Natural killer cell (primary cell): ENCODE measurements around the gene INTS1. TPM values are rescaled to one million over a fixed set of nuclear protein-coding genes. Genes with fewer than 3 reads are reported as not detected.

Source experiments
- ATAC-seq, 3 donors: fragments of 150-1000 bp in 2 of 3; fragments of 200-7000 bp in 1 of 3; cut with Tn5 transposase; 1 replicate in 1 of 3; 2 replicates in 2 of 3; pipeline ENCODE4 v1.10.0; 2021; ENCODE audit warnings: mild to moderate bottlenecking in 2 of 3, moderate library complexity in 2 of 3
- DNase-seq, 2 donors: peaks; one replicate each; pipeline versions ENCODE4 v3.0.0 to v3.0.0-alpha.2; 2013 to 2021; ENCODE audit warnings: mixed read lengths in 1 of 2
- H3K27ac ChIP-seq: one replicate; pipeline ENCODE4 v1.5.1; 2013; ENCODE audit warnings: mild to moderate bottlenecking, low read length
- H3K27me3 ChIP-seq: one replicate; pipeline ENCODE4 v1.6.1; 2013; ENCODE audit warnings: low read length; ENCODE audit not compliant: control insufficient read depth, insufficient read depth
- H3K36me3 ChIP-seq: one replicate; pipeline ENCODE4 v1.6.1; 2013; ENCODE audit warnings: low read length; ENCODE audit not compliant: control insufficient read depth, insufficient read depth
- H3K4me1 ChIP-seq: one replicate; pipeline ENCODE4 v1.6.1; 2013; ENCODE audit warnings: low read length; ENCODE audit not compliant: control insufficient read depth, insufficient read depth
- H3K4me3 ChIP-seq: one replicate; pipeline ENCODE4 v1.5.1; 2013; ENCODE audit warnings: low read length
- H3K9me3 ChIP-seq: one replicate; pipeline ENCODE4 v1.6.1; 2013; ENCODE audit warnings: low read length; ENCODE audit not compliant: control insufficient read depth, insufficient read depth
- H3K27ac Mint-ChIP-seq, 2 donors: one replicate each; pipeline ENCODE4 v1.8.0; 2022; ENCODE audit warnings: mild to moderate bottlenecking in 2 of 2, mixed read lengths in 2 of 2, moderate library complexity in 1 of 2
- H3K27me3 Mint-ChIP-seq, 2 donors: one replicate each; pipeline ENCODE4 v1.8.0; 2022; ENCODE audit warnings: low read depth in 2 of 2, mixed read lengths in 2 of 2
- H3K36me3 Mint-ChIP-seq: one replicate; pipeline ENCODE4 v1.8.0; 2022; ENCODE audit warnings: mixed read lengths
- H3K4me1 Mint-ChIP-seq, 2 donors: one replicate each; pipeline ENCODE4 v1.8.0; 2022; ENCODE audit warnings: mixed read lengths in 2 of 2
- H3K4me3 Mint-ChIP-seq: one replicate; pipeline ENCODE4 v1.8.0; 2022; ENCODE audit warnings: mild to moderate bottlenecking, moderate library complexity, mixed read lengths
- H3K9me3 Mint-ChIP-seq, 2 donors: one replicate each; pipeline ENCODE4 v1.8.0; 2022; ENCODE audit warnings: mixed read lengths in 2 of 2
- CTCF ChIP-seq: fragments of 200-600 bp; IDR thresholded peaks from one replicate; pipeline ENCODE4 v1.8.0; 2022; ENCODE audit warnings: antibody characterized with exemption
- WGBS: methylation state at CpG from one replicate; pipeline ENCODE4 v1.1.7; 2013; ENCODE audit warnings: missing lambda C conversion rate; ENCODE audit not compliant: insufficient coverage; 5-methylcytosine and 5-hydroxymethylcytosine counted together
- intact Hi-C: fragments of 100-400 bp; cut with micrococcal nuclease; formaldehyde crosslinking; loops from one replicate; pipeline ENCODE4 v1.14.2; 2022
- total RNA-seq, 4 donors: library from RNA; stranded (reverse); fragments of 120-200 nt in 1 of 4; gene quantifications; one replicate each; pipeline versions ENCODE4 v1.2.3 to v1.2.4, GENCODE V29; 2013 to 2022

Gene INTS1
- total RNA-seq, 3 donors from 2014 or later (not counting 1 experiment from before 2014, with no cell fraction given), result 92.7 to 115 (median 111) TPM

- 93% methylated on average over 18 of the region's 33 CpGs for WGBS
- Mint-ChIP-seq H3K36me3 (no peaks in the 10 kb centered on the region), H3K9me3 (no peaks in the 10 kb centered on the region), H3K4me1 (no peaks in the 10 kb centered on the region), H3K4me3 (no peak overlapping the region), H3K27me3 (no peaks in the 10 kb centered on the region), H3K27ac (no peak overlapping the region)
- intact Hi-C loops, result no loop called here
- Histone ChIP-seq H3K27me3 (no peaks in the 10 kb centered on the region), H3K36me3 (peaks cover 47% of the 10 kb centered on the region), H3K27ac (no peak overlapping the region), H3K4me1 (no peaks in the 10 kb centered on the region), H3K4me3 (no peak overlapping the region), H3K9me3 (no peaks in the 10 kb centered on the region)
- ATAC-seq (no peak), DNase-seq (no peak)
- no peak for TF ChIP-seq CTCF
Measured at GRCh38 chr7:1492640-1493039, 11.5 kb downstream of the INTS1 start.

GRCh38 chr7:1492221-1492620, 12.0 kb downstream of the INTS1 start:
- H3K27ac ChIP-seq, result no peak overlapping the region
- no peaks in the 10 kb centered on the region for H3K36me3 Mint-ChIP-seq
- no peak overlapping the region for H3K4me3 ChIP-seq
- DNase-seq (no peak), ATAC-seq (no peak)
- H3K4me1 Mint-ChIP-seq, result no peaks in the 10 kb centered on the region
- 97% methylated on average over 10 of the region's 10 CpGs for WGBS
- H3K4me1 ChIP-seq, result no peaks in the 10 kb centered on the region
- no peak for TF ChIP-seq CTCF
- intact Hi-C loops, result no loop called here
- no peak overlapping the region for H3K4me3 Mint-ChIP-seq
- no peaks in the 10 kb centered on the region for H3K9me3 Mint-ChIP-seq
- H3K9me3 ChIP-seq, result no peaks in the 10 kb centered on the region
- no peak overlapping the region for H3K27ac Mint-ChIP-seq
- no peaks in the 10 kb centered on the region for H3K27me3 ChIP-seq
- peaks cover 49% of the 10 kb centered on the region for H3K36me3 ChIP-seq
- H3K27me3 Mint-ChIP-seq, result no peaks in the 10 kb centered on the region

GRCh38 chr7:1490837-1491236, 13.4 kb downstream of the INTS1 start:
- Mint-ChIP-seq H3K27me3 (no peaks in the 10 kb centered on the region), H3K4me3 (no peak overlapping the region)
- ATAC-seq, result no peak

More at GRCh38 chr7:1490837-1491236, 13.4 kb downstream of the INTS1 start:
- 95% methylated on average over 19 of the region's 19 CpGs for WGBS
- Histone ChIP-seq H3K4me3 (no peak overlapping the region), H3K27me3 (no peaks in the 10 kb centered on the region), H3K9me3 (no peaks in the 10 kb centered on the region), H3K27ac (no peak overlapping the region), H3K4me1 (no peaks in the 10 kb centered on the region), H3K36me3 (peaks cover 54% of the 10 kb centered on the region)
- intact Hi-C loops, result no loop called here
- Mint-ChIP-seq H3K36me3 (no peaks in the 10 kb centered on the region), H3K9me3 (no peaks in the 10 kb centered on the region), H3K27ac (no peak overlapping the region), H3K4me1 (no peaks in the 10 kb centered on the region)
- TF ChIP-seq CTCF, result no peak
- DNase-seq, result no peak
